ENCODE measurements around the gene LRRC61. TPM values are rescaled to one million over a fixed set of nuclear protein-coding genes. Genes with fewer than 3 reads are reported as not detected.
"Not testable (repeated sequence)": the region's sequence is repeated elsewhere in the genome, so short reads cannot be mapped to it uniquely, and the experiment has no call there.

The LRRC61 gene
- polyA plus RNA-seq, 1 donor (not counting 4 experiments of a cell fraction or from before 2014, with no cell fraction given), result 1.0 TPM

- H3K4me3 ChIP-seq (ENCODE audit: control insufficient read depth in 2 of 3, extremely low read depth in 1 of 3, insufficient read depth in 2 of 3, low read depth in 1 of 3, low read length in 3 of 3); H3K4me2 ChIP-seq (ENCODE audit: control insufficient read depth, extremely low read depth, insufficient read depth, low read depth, low read length); H3K9me1 ChIP-seq (ENCODE audit: control insufficient read depth, extremely low read depth, insufficient read depth, low read length); H2AFZ ChIP-seq (ENCODE audit: control insufficient read depth, low read length); H3K9ac ChIP-seq (ENCODE audit: control insufficient read depth, extremely low read depth, insufficient read depth, low read length); dilution Hi-C loops (cut with MboI; ENCODE audit: extremely low pct_ligation_motif_present, low sequenced_read_pairs); FAIRE-seq; H3K4me1 ChIP-seq (ENCODE audit: control insufficient read depth, extremely low read depth, insufficient read depth, low read length); DNase-seq (ENCODE audit: low read depth, low spot score); H3K36me3 ChIP-seq (ENCODE audit: control insufficient read depth in 2 of 2, extremely low read depth in 1 of 2, insufficient read depth in 2 of 2, low read length in 2 of 2); H3K27ac ChIP-seq (ENCODE audit: control insufficient read depth, insufficient read depth, low read length); H3K27me3 ChIP-seq (ENCODE audit: control insufficient read depth, extremely low read depth, insufficient read depth, low read length); H3K9me3 ChIP-seq (ENCODE audit: control insufficient read depth, low read depth, low read length); H4K20me1 ChIP-seq (ENCODE audit: control insufficient read depth, extremely low read depth, insufficient read depth, low read length); H3K79me2 ChIP-seq (ENCODE audit: control insufficient read depth, insufficient read depth, low read length): not testable (repeated sequence)
These were observed 41.3 kb upstream of the LRRC61 start for GRCh38 chr7:150281681-150282403.

GRCh38 chr7:150283111-150283510 is 40.0 kb upstream of the LRRC61 start:
- H4K20me1 ChIP-seq (ENCODE audit: control insufficient read depth, extremely low read depth, insufficient read depth, low read length); dilution Hi-C loops (cut with MboI; ENCODE audit: extremely low pct_ligation_motif_present, low sequenced_read_pairs); H3K27me3 ChIP-seq (ENCODE audit: control insufficient read depth, extremely low read depth, insufficient read depth, low read length); H3K27ac ChIP-seq (ENCODE audit: control insufficient read depth, insufficient read depth, low read length); H3K9me3 ChIP-seq (ENCODE audit: control insufficient read depth, low read depth, low read length); H3K4me2 ChIP-seq (ENCODE audit: control insufficient read depth, extremely low read depth, insufficient read depth, low read depth, low read length); H3K9me1 ChIP-seq (ENCODE audit: control insufficient read depth, extremely low read depth, insufficient read depth, low read length); FAIRE-seq; H3K4me1 ChIP-seq (ENCODE audit: control insufficient read depth, extremely low read depth, insufficient read depth, low read length); H3K79me2 ChIP-seq (ENCODE audit: control insufficient read depth, insufficient read depth, low read length); H2AFZ ChIP-seq (ENCODE audit: control insufficient read depth, low read length); H3K36me3 ChIP-seq (ENCODE audit: control insufficient read depth in 2 of 2, extremely low read depth in 1 of 2, insufficient read depth in 2 of 2, low read length in 2 of 2); DNase-seq (ENCODE audit: low read depth, low spot score); H3K9ac ChIP-seq (ENCODE audit: control insufficient read depth, extremely low read depth, insufficient read depth, low read length); H3K4me3 ChIP-seq (ENCODE audit: control insufficient read depth in 2 of 3, extremely low read depth in 1 of 3, insufficient read depth in 2 of 3, low read depth in 1 of 3, low read length in 3 of 3): not testable (repeated sequence)

GRCh38 chr7:150283608-150284007 is 39.5 kb upstream of the LRRC61 start:
- H3K27ac ChIP-seq (ENCODE audit: control insufficient read depth, insufficient read depth, low read length); H3K79me2 ChIP-seq (ENCODE audit: control insufficient read depth, insufficient read depth, low read length); dilution Hi-C loops (cut with MboI; ENCODE audit: extremely low pct_ligation_motif_present, low sequenced_read_pairs); H3K9ac ChIP-seq (ENCODE audit: control insufficient read depth, extremely low read depth, insufficient read depth, low read length); H3K4me3 ChIP-seq (ENCODE audit: control insufficient read depth in 2 of 3, extremely low read depth in 1 of 3, insufficient read depth in 2 of 3, low read depth in 1 of 3, low read length in 3 of 3); H3K9me3 ChIP-seq (ENCODE audit: control insufficient read depth, low read depth, low read length); H4K20me1 ChIP-seq (ENCODE audit: control insufficient read depth, extremely low read depth, insufficient read depth, low read length); H3K27me3 ChIP-seq (ENCODE audit: control insufficient read depth, extremely low read depth, insufficient read depth, low read length); H3K36me3 ChIP-seq (ENCODE audit: control insufficient read depth in 2 of 2, extremely low read depth in 1 of 2, insufficient read depth in 2 of 2, low read length in 2 of 2); DNase-seq (ENCODE audit: low read depth, low spot score); H2AFZ ChIP-seq (ENCODE audit: control insufficient read depth, low read length); H3K9me1 ChIP-seq (ENCODE audit: control insufficient read depth, extremely low read depth, insufficient read depth, low read length); H3K4me1 ChIP-seq (ENCODE audit: control insufficient read depth, extremely low read depth, insufficient read depth, low read length); H3K4me2 ChIP-seq (ENCODE audit: control insufficient read depth, extremely low read depth, insufficient read depth, low read depth, low read length): not testable (repeated sequence)
- FAIRE-seq, result peak; percentile 80
